ENCODE data around the gene OBSCN.

Gene OBSCN

DNA sequence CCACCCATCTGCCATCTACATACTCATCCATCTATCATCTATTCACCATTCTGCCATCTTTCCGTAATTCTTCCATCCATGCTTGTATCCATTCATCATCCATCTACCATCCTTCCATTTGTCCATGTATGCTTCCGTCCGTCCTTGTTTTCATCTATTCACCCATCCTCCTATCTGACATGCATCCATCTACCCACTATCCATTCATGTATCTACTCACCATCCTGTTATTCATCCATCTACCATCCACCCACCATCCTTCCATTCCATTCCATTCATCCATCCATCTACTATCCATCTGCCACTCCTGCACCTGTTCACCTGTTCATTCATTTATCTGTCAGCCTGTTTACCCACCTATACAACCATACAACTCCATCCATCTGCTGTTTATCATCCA is 112.5 kb downstream of the OBSCN start:
- DNase-seq (ENCODE audit: low spot score) = no peak

DNA sequence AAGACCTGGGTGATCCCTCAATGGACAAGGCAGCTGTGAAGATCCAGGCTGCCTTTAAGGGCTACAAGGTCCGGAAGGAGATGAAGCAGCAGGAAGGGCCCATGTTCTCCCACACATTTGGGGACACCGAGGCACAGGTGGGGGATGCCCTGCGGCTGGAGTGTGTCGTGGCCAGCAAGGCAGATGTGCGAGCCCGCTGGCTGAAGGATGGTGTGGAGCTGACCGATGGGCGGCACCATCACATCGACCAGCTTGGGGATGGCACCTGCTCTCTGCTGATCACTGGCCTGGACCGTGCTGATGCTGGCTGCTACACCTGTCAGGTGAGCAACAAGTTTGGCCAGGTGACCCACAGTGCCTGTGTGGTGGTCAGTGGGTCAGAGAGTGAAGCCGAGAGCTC is 113.6 kb downstream of the OBSCN start:
- no peak for DNase-seq (ENCODE audit: low spot score)

- DNase-seq (ENCODE audit: low spot score) = no peak
Observed at GRCh38 chr1:228321895-228322294, 114.1 kb downstream of the OBSCN start.

DNA sequence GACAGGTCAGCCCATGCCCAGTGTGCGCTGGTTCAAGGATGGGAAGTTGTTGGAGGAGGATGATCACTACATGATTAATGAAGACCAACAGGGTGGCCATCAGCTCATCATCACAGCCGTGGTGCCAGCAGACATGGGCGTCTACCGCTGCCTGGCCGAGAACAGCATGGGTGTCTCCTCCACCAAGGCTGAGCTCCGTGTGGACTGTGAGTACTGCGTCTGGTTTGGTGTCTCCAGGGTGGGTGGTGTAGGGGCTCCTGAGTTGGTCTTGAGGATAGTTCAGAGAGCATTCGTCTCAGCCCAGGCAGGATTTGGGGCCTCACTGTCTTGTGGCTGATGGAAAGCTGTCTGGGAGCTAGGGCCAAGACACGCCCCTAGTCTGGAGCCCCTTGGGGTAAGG is 115.6 kb downstream of the OBSCN start:
- DNase-seq (ENCODE audit: low spot score) = no peak

GRCh38 chr1:228325267-228325666 is 117.4 kb downstream of the OBSCN start:
- DNase-seq (ENCODE audit: low spot score) = no peak

GRCh38 chr1:228329887-228330286 is 122.0 kb downstream of the OBSCN start:
- DNase-seq (ENCODE audit: low spot score) = no peak

GRCh38 chr1:228332797-228333738 is 125.2 kb downstream of the OBSCN start:
- no peak for DNase-seq (ENCODE audit: low spot score)

GRCh38 chr1:228333739-228334115 is 125.9 kb downstream of the OBSCN start:
- DNase-seq (ENCODE audit: low spot score) = no peak

GRCh38 chr1:228334226-228334935 is 126.5 kb downstream of the OBSCN start:
- no peak for DNase-seq (ENCODE audit: low spot score)

- DNase-seq (ENCODE audit: low spot score) = no peak
Observed at GRCh38 chr1:228334954-228335353, 127.1 kb downstream of the OBSCN start.

GRCh38 chr1:228335406-228336307 is 127.8 kb downstream of the OBSCN start:
- no peak for DNase-seq (ENCODE audit: low spot score)

DNA sequence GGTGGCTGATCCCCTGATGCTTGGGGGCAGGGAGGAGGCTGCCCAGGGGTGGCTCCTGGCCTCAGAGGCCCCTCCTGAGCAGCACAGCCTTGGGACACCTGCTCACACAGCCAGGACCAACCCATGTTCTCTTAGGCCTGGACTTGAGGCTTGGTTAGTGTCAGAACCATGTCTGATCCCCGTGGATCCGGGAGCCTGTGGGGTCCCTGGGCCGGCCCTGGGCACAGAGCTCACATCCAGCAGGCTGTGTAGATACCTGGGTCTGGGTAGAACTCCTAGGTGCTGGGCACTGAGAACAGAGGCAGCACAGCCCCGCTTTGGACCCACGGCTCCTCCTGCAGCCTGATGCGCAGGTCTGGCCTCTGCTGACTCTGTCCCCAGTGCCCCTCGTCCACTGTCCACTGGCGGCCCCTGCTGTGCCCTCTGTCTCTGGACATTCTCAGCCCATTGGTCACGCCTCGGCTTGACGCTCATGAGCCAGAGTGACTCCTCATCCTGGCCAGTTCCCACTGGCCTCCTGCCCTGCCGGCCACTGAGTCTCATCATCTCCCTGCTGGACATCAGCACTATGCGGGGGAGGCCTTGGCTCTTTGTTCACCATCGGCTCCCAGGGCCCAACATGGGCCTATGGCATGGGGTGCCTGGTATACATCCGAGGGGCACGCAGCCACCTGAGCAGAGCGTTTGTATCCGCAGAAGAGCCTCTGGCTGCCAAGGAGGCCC is 128.6 kb downstream of the OBSCN start:
- DNase-seq (ENCODE audit: low spot score) = no peak

DNA sequence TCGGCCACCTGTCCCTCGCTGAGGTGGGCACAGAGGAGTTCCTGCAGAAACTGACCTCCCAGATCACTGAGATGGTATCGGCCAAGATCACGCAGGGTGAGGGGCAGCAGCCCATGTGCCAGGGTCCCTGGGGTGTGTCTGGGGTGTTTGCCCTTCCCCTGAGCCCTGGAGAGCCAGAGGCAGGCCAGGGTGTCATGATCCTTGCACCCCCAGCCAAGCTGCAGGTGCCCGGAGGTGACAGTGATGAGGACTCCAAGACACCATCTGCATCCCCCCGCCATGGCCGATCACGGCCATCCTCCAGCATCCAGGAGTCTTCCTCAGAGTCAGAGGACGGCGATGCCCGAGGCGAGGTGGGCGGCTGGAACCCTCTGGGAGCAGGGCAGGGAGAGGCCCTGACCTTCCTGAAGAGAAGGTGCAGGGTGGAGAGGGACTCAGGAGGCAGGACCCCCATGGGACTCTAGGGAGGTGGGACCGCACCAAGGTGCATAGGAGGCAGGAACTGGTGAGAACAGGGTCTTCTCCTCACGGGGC is 129.3 kb downstream of the OBSCN start:
- DNase-seq (ENCODE audit: low spot score) = no peak

DNA sequence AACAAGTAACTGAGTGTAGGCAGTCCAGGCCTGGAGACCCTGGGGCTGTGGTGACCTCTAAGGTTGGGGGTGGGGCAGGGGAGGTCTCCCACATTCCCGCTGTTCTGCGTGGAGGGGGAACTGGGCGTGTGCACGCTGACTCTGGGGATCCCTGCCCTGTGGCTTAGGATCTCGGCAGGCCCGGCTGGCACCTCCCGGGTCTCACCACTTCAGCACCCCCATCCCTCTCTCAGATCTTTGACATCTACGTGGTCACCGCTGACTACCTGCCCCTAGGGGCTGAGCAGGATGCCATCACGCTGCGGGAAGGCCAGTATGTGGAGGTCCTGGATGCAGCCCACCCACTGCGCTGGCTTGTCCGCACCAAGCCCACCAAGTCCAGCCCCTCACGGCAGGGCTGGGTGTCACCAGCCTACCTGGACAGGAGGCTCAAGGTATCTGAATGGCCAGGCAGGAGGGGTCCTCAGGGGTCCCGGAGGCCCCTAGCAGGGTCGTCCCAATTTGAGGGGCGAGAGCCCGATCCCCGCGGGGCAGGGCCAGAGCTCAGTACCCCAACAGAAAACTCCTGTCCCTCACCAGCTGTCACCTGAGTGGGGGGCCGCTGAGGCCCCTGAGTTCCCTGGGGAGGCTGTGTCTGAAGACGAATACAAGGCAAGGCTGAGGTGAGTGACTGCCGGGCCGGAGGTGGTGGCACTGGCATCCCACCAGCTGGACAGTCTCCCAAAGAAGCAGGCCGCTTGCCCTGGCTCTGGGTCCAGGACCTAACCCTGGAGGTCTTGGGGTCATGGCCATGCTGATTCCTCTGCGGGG is 130.1 kb downstream of the OBSCN start:
- DNase-seq (ENCODE audit: low spot score) = no peak

DNA sequence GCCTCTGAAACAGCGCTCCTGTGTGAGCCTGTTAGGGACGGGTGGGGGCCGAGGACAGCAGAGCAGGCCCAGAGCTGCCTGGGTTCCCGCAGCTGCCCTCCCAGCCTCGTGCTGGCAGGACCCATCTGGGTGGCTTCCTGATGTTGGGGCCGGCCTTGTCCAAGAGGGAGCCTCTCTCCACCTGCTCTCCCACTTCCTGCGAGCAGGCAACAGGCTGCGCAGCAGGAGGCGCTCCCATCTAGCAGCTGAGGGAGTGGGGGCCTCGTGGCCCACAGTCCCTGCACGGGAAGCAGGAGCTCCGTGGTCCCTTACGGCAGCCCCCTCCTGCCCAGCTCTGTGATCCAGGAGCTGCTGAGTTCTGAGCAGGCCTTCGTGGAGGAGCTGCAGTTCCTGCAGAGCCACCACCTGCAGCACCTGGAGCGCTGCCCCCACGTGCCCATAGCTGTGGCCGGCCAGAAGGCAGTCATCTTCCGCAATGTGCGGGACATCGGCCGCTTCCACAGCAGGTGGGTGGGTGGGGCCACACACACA is 130.7 kb downstream of the OBSCN start:
- no peak for DNase-seq (ENCODE audit: low spot score)

DNA sequence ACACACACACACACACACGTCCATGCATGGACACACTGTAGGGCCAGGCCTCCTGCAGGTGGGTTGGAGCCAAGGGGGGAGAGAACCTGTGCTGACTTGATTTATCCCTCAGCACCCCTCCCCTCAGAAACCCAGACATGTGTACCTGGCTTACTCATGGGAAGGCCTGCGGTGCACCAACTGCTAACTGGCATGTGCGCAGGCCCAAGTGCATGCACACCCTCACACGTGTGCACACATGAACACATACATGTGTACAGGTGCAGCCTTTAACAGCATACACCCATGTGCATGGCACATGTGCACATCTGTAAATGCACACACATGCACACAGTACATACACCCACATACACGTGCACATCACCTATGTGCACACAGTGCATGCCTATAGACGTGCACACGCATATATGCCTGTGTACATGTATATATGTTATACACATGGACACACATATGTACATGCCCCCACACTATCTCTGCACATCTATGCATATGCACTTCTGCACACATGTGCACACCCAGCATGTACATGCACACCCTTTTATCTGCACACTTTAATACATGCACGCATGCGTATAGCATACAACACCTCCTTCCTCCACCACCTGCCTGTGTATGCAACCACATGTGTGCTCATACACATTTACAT is 131.3 kb downstream of the OBSCN start:
- no peak for DNase-seq (ENCODE audit: low spot score)

GRCh38 chr1:228339766-228340685 is 132.2 kb downstream of the OBSCN start:
- no peak for DNase-seq (ENCODE audit: low spot score)

DNA sequence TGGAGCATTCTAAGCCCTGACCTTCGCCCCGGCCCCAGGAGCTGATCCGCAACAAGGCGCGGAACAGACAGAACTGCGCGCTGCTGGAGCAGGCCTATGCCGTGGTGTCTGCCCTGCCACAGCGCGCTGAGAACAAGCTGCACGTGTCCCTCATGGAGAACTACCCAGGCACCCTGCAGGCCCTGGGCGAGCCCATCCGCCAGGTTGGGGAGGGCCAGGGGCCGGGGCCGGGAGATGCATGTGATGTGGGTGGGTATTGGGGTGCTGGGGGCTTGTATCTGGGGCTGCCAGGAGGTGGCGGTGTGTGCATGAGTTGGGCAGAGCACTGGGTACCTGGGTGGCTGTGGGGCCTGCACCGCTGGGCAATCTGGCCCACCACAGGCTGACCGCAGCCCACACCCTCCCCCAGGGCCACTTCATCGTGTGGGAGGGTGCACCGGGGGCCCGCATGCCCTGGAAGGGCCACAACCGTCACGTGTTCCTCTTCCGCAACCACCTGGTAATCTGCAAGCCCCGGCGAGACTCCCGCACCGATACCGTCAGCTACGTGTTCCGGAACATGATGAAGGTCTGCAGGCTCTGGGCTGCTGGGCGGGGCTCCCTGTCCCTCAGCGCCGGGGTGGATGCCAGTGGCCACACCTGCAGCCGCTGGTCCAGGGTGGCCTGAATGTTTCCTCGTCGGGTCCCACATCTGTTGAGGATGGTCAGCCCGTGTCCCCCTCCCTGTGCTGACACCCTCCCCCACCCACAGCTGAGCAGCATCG is 133.0 kb downstream of the OBSCN start:
- DNase-seq (ENCODE audit: low spot score) = no peak
